ENCODE results near the gene PKHD1.

The PKHD1 gene

DNA sequence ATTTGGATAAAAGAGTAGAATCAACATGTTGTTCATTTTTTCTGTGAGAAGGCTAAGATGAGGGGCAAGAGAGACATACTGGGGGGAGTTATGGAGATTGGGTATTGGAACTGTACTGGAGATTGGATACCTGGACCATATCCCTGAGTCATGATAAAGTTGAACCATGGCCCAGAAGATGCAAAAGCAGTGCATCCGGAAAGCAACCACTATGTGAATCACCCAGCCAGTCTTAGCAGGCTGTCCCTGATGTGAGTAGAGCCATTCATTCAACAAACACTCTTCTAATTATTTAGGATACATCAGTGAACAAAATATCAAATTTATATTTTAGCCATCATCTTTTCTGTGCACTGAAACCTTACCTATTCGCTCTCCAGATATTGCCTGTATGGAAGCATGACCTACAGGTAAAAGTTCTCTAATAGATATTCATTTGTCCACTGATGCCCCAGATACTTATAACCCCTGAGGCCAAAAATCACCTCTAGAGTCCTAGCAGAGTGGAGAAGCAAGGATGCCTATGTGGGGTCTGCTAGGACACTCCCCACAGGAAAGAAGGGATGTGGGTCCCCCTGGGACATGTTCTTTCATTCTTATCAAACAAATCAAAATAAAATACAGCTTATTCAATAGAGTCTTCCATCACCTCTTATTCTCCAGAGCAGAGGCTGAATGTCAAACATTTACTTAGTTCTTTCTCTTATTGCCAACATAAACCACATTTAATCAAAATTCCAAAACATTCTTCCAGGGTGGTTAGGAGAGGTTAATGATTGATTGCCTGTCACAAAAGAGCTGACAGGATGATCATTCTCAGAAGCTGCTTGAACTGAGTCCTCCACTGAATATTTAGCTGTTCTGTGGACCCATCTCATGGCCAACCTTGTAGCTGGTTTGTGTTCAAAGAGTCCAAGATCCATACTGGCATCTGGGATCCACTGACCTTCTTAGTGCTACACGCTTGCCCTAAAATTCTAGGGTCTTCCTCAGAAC lies 37.0 kb upstream of the PKHD1 start:
- no peak for TF ChIP-seq GATA3 (IDR thresholded peaks at IDR 0.05; ENCODE audit: low read depth, low read length)
- no peak for TF ChIP-seq GATA2 (IDR thresholded peaks at IDR 0.05; ENCODE audit: low read depth, low read length)

DNA sequence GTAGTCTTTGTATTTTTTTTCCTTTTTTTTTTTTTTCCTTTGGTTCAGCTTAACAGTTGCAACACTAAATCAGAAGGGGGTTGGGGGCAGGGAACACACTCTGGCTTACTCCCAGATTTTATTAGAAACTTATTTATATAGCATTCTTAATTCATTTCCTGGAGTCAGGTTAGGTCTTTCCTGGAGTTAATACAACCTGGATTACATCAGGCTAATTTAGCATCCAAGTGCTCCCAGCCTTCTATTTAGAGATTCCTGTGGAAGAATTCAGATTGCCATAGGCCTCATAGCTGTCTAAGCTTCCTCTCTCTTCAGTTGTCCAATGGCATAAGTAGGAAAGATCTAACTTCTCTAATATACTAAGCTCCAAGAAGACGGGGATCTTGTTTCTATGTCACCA lies 35.8 kb upstream of the PKHD1 start:
- TF ChIP-seq GATA3 (IDR thresholded peaks at IDR 0.05; ENCODE audit: low read depth, low read length) (no peak), GATA2 (IDR thresholded peaks at IDR 0.05; ENCODE audit: low read depth, low read length) (no peak)

DNA sequence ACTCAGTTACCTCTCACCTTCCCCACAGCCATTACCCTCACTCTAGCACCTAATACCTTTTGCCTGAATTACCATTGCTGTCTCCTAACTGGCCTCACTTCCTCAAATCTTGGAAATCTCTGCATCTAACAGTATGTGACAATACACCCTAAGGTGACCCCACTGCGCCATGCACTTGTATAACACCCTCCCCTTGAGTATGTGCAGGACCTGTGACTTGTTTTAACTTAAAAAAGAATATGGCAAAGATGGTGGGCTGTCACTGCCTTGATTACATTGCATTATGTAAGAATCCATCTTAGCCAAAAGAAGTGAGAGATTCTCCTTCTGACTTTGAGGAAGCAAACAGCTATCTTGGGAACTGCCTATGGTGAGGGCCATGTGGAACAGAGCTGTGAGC lies 29.9 kb upstream of the PKHD1 start:
- no peak for TF ChIP-seq GATA2 (IDR thresholded peaks at IDR 0.05; ENCODE audit: low read depth, low read length)
- TF ChIP-seq GATA3 (IDR thresholded peaks at IDR 0.05; ENCODE audit: low read depth, low read length) = no peak

DNA sequence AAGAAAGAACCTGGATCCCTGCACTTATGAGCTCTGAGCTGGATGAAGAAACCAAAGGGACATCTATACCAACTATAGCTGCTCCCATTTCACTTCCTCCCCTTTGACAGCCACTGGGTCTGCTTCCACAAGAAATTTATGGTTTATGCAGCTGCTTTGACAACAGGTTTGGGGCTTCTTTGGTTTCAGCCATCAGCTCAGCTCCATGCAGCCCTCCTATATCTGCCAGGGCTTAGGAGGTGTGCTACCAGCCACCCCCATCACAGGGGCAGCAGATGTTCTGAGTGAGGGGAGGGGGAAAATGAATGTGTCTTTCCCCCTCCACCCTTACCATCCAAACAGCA lies 29.2 kb upstream of the PKHD1 start:
- TF ChIP-seq GATA2 (IDR thresholded peaks at IDR 0.05; ENCODE audit: low read depth, low read length) (no peak), GATA3 (IDR thresholded peaks at IDR 0.05; ENCODE audit: low read depth, low read length) (no peak)

DNA sequence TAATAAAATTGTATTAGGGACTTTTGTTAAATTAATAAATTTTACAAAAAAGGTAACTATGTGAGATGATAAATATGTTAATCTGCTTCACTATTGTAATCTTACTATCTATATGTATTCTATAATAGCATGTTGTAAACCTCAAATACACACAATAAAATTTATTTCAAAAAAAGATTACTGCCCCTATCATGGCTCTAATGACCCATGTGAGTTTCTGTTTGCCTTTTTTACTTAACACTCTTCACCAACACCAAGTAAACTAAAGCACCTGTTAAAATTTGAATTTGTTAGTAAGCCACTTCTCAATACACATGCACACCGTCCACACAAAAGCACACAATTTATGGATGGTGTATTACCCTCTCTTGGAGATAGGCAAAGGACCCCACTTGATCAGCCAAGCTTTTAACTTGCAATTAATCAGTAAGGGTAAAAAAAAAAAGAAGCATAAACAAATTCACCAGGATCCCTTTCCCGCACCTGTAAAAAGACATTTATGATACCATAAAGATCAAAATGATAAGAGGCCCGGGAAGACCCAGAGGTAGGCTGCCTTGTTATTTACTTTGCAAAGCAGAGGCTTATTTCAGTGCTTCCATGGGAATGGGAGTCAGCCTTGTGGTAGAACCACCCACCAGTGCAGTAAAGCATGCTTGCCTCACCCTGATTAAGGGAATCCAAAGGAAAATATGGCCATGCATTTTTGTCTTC lies 28.6 kb upstream of the PKHD1 start:
- no peak for TF ChIP-seq GATA2 (IDR thresholded peaks at IDR 0.05; ENCODE audit: low read depth, low read length)
- no peak for TF ChIP-seq GATA3 (IDR thresholded peaks at IDR 0.05; ENCODE audit: low read depth, low read length)

DNA sequence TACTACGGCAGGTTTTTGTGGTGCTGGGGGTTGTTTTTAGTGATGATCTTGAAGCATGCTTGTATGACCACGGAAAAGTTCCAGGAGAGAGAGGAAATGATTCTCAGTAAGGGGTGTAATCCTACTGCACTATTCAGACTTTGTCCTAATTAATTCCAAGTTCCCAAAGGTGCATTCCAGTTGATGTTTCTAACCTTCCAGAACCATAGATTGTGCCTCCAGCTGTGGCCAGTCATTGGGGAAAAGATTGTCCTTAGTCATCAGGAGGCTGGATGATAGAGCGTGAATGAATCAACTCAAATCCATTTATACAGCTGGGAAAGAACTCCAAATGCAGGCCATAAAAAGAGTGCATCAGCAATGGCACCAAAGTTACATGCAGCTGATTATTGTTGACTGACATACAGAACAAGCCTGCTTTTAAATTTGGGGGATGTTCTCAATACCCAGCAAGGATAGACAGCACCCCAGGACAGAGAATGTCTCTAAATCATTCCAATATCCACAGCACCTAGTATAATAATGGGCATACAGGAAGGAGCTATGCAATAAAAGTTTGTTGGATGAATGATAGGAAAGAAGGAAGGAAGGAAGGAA lies 27.8 kb upstream of the PKHD1 start:
- TF ChIP-seq GATA2 (IDR thresholded peaks at IDR 0.05; ENCODE audit: low read depth, low read length) (no peak), GATA3 (IDR thresholded peaks at IDR 0.05; ENCODE audit: low read depth, low read length) (no peak)

DNA sequence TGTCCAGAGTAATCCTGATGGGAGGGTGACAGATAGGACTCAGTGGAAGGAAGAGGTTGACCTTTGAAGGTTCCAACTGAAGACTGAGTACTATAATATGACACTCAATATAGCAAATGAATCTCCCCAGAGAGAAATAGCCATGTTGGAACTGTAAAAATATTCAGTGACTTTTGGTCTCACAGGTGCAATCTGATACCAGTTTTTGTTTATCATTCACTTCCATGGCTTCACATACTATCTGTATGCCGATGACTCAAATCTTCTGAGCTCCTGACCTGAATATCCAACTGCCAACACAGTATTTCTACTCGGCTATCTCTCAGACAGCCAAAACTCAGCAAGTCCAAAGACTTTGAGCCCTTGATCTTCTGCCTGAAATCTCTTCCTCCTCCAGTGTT lies 21.8 kb upstream of the PKHD1 start:
- no peak for TF ChIP-seq GATA2 (IDR thresholded peaks at IDR 0.05; ENCODE audit: low read depth, low read length)
- TF ChIP-seq GATA3 (IDR thresholded peaks at IDR 0.05; ENCODE audit: low read depth, low read length) = no peak

DNA sequence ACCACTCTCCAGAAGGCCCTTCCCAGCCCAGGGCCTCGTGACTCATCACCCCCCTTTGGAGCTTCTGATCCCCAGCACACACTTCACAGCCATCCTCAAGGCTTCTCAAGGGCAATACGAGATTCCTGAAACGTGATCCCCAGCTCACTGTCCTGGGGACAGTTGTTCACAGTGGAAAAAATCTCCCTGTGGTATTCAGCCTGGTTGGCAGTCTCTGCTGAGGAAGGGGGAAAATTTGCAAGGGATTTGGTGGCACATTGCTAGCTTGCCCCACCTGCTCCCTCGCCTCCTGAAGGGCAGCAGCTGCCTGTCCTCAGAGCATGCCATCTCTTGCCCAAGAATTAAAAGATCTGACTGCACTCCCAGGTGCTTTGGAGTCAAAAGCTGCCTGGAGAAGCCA lies 20.7 kb upstream of the PKHD1 start:
- TF ChIP-seq GATA2 (IDR thresholded peaks at IDR 0.05; ENCODE audit: low read depth, low read length) (no peak), GATA3 (IDR thresholded peaks at IDR 0.05; ENCODE audit: low read depth, low read length) (no peak)

DNA sequence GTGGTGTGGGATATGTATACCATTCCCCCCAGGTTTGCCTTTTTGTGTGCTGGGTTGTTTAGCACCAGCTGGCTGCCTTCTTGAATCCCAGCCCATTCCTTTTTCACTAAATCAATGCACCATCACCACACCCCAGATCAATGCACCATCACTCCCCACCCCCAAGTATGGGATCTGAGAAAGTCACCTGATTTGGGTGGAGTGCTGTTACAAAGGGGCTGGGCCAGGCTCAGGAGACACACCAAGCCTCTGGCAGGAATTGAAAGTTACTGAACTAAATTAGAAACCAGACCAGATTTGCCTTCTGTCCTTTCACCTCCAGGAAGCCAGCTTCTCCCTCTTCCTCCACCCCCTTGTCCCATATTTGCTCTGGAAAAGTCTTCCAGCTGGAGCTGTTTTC lies 19.6 kb upstream of the PKHD1 start:
- TF ChIP-seq GATA2 (IDR thresholded peaks at IDR 0.05; ENCODE audit: low read depth, low read length) = no peak
- TF ChIP-seq GATA3 (IDR thresholded peaks at IDR 0.05; ENCODE audit: low read depth, low read length) = no peak

DNA sequence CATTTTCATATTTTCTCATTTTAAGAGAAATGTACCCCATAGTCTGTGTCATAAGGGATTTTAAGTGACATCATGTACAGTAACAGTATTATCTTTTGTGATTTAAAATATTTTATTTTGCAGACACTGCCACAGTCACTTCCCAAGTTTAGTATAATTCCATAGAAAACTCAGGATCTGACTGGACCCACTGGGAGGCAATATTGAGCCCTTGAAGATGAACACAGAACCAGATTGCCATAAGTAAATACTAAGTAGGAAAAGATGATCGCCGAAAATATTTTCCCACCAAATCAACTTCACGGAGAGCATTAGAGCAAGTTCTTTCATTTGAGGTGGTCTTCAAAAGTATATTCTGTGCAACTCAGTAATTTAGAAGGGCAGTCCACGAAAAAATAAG lies 17.6 kb upstream of the PKHD1 start:
- no peak for TF ChIP-seq GATA3 (IDR thresholded peaks at IDR 0.05; ENCODE audit: low read depth, low read length)
- no peak for TF ChIP-seq GATA2 (IDR thresholded peaks at IDR 0.05; ENCODE audit: low read depth, low read length)

DNA sequence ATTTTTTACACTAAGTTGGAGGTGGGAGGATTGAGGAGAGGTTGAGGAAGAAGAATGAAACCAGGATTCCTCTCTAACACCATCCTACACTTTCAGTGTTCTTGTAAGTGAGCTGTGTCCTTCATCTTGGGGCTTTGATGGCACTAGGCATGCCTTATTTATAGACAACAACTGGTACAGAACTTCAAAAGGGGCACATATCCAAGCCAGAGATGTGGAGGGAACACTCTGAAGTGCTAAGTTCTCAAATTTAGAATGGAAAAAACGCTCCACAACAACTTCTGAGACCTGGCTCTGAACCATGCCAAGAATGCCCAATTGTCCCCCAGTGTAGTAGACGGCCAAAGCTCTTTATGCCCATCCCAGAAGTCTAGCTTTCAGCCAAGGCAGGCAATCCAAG lies 16.2 kb upstream of the PKHD1 start:
- no peak for TF ChIP-seq GATA2 (IDR thresholded peaks at IDR 0.05; ENCODE audit: low read depth, low read length)
- TF ChIP-seq GATA3 (IDR thresholded peaks at IDR 0.05; ENCODE audit: low read depth, low read length) = no peak

DNA sequence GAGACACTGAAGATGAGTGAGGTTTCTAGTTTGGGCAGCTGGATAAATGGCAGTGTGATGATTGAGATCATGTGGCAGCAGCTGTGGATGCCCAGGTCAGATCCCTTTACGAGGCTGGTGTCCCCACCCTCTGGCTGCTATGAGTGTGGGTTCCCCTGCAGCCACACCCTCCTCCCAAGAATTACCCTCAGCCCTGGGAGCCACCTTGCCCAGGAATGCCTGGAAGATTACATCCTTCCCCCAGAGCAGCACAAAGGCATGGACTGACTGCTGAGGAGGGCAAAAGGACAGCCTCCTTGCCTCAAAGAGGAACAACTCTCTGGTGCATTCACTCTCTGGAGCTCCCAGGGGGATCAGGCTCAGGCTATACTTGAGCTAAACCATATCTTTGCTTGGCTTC lies 15.0 kb upstream of the PKHD1 start:
- TF ChIP-seq GATA3 (IDR thresholded peaks at IDR 0.05; ENCODE audit: low read depth, low read length) (no peak), GATA2 (IDR thresholded peaks at IDR 0.05; ENCODE audit: low read depth, low read length) (no peak)

DNA sequence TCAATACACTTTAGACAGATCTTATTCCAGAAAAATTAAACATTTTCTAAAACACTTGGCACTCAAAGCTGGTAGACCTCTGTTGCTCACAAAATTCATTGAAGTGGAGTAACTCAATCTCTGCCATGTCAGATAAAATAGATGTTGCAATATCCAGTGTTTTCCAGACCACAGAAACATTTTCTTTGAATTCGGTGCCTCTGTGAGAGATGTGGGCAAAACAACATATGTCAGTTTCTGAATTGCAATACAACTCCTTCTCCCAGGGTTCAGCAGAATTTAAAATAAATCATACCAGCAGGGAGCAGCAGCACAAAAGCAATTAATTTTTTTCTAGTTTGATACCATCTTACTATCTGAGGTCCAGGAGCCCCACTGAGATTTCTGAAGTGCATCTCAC lies 11.3 kb upstream of the PKHD1 start:
- no peak for TF ChIP-seq GATA3 (IDR thresholded peaks at IDR 0.05; ENCODE audit: low read depth, low read length)
- TF ChIP-seq GATA2 (IDR thresholded peaks at IDR 0.05; ENCODE audit: low read depth, low read length) = peak; percentile 26; the same call in 1 of the 2 replicates

DNA sequence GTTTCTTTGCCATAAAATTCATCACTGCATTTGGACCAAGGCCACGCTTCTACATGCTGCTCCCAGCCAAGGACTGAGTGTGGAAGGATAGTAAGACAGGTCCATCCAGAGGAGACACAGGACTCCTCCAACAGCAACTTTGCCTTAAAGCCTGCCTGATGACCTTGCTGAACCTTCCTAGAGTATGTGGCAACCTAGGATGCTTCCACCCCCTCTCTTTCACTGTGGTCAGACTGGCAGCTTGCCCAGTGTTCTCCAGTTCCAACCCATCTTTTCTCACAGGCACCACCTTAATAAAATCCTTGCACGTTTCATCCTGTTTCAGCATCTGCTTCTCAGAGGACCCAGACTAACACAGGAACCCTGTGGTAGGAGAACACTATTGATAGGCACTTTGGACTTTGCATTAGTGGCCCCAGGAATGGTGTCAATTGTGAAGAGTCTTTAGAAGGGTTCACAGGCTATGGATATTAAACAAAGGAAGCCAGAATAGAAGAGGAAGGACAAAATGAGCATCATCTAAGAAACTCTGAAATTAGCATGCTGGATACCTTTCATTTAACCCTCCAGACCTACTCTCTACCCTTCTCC lies 2.4 kb upstream of the PKHD1 start:
- no peak for TF ChIP-seq GATA2 (IDR thresholded peaks at IDR 0.05; ENCODE audit: low read depth, low read length)

Data from SH-SY5Y (cell line).